Neuronal stem cell (in vitro differentiated cells): ENCODE measurements around the gene TMEM186.

ENCODE experiments used
- DNase-seq: peaks from one replicate; pipeline ENCODE4 v3.0.0-alpha.2; 2013; ENCODE audit warnings: low spot score
- H2AFZ ChIP-seq: one replicate; pipeline ENCODE4 v1.6.1; 2013; ENCODE audit warnings: mild to moderate bottlenecking, low read length, inconsistent platforms
- H2AK5ac ChIP-seq: 2 replicates; pipeline ENCODE4 v1.6.1; 2013; ENCODE audit warnings: low read depth, mild to moderate bottlenecking, inconsistent platforms, low read length, moderate library complexity, mixed read lengths
- H2BK120ac ChIP-seq: 2 replicates; pipeline ENCODE4 v1.6.1; 2013; ENCODE audit warnings: low read depth, mild to moderate bottlenecking, inconsistent platforms, low read length, moderate library complexity, mixed read lengths
- H2BK12ac ChIP-seq: one replicate; pipeline ENCODE4 v1.6.1; 2013; ENCODE audit warnings: low read length, inconsistent platforms
- H2BK15ac ChIP-seq: 2 replicates; pipeline ENCODE4 v1.6.1; 2013; ENCODE audit warnings: mild to moderate bottlenecking, low read length, inconsistent platforms, mixed read lengths
- H2BK5ac ChIP-seq: one replicate; pipeline ENCODE4 v1.6.1; 2013; ENCODE audit warnings: inconsistent platforms, mild to moderate bottlenecking, low read length, moderate library complexity
- H3K14ac ChIP-seq: one replicate; pipeline ENCODE4 v1.6.1; 2013; ENCODE audit warnings: low read length, inconsistent platforms
- H3K18ac ChIP-seq: 2 replicates; pipeline ENCODE4 v1.6.1; 2013; ENCODE audit warnings: low read length, inconsistent platforms
- H3K23ac ChIP-seq: 2 replicates; pipeline ENCODE4 v1.6.1; 2013; ENCODE audit warnings: low read depth, mild to moderate bottlenecking, mixed read lengths, low read length, inconsistent platforms; ENCODE audit not compliant: poor library complexity
- H3K27ac ChIP-seq: replicated peaks from 3 replicates; pipeline ENCODE4 v1.5.1; 2013; ENCODE audit warnings: low read length, inconsistent platforms
- H3K27me3 ChIP-seq, 3 experiments: 2 replicates each; pipeline ENCODE4 v1.6.1; 2013; ENCODE audit warnings: low read length in 3 of 3, mild to moderate bottlenecking in 2 of 3, inconsistent platforms in 1 of 3, low read depth in 1 of 3, mixed read lengths in 1 of 3, moderate library complexity in 1 of 3; ENCODE audit not compliant: control insufficient read depth in 3 of 3, insufficient read depth in 3 of 3
- H3K36me3 ChIP-seq, 2 donors: replicated peaks in 1 of 2; 2 replicates each; pipeline ENCODE4 v1.6.1; 2013; ENCODE audit warnings: low read length in 2 of 2; ENCODE audit not compliant: control insufficient read depth in 2 of 2, insufficient read depth in 2 of 2
- H3K4ac ChIP-seq: 2 replicates; pipeline ENCODE4 v1.6.1; 2013; ENCODE audit warnings: inconsistent platforms, mild to moderate bottlenecking, low read length, moderate library complexity
- H3K4me1 ChIP-seq, 2 donors: 1 replicate in 1 of 2; 2 replicates in 1 of 2; pipeline ENCODE4 v1.6.1; 2013; ENCODE audit warnings: low read length in 2 of 2, low read depth in 1 of 2; ENCODE audit not compliant: control insufficient read depth in 2 of 2, insufficient read depth in 1 of 2
- H3K4me2 ChIP-seq: one replicate; pipeline ENCODE4 v1.6.1; 2013; ENCODE audit warnings: mild to moderate bottlenecking, low read length, inconsistent platforms; ENCODE audit not compliant: insufficient read depth, poor library complexity, severe bottlenecking
- H3K4me3 ChIP-seq, 2 donors: 2 replicates each; pipeline ENCODE4 v1.5.1; 2013; ENCODE audit warnings: low read length in 2 of 2, mild to moderate bottlenecking in 2 of 2, inconsistent platforms in 1 of 2, moderate library complexity in 1 of 2
- H3K79me1 ChIP-seq: one replicate; pipeline ENCODE4 v1.6.1; 2013; ENCODE audit warnings: low read depth, mild to moderate bottlenecking, inconsistent platforms, low read length, moderate library complexity
- H3K9ac ChIP-seq: one replicate; pipeline ENCODE4 v1.6.1; 2013; ENCODE audit warnings: mild to moderate bottlenecking, low read depth, low read length, inconsistent platforms; ENCODE audit not compliant: poor library complexity
- H3K9me3 ChIP-seq, 2 donors: replicated peaks in 1 of 2; 2 replicates each; pipeline versions ENCODE3 to v1.6.1; 2013; ENCODE audit warnings: low read length in 2 of 2, mild to moderate bottlenecking in 2 of 2, inconsistent platforms in 1 of 2, low read depth in 1 of 2, mixed read lengths in 1 of 2, moderate library complexity in 1 of 2; ENCODE audit not compliant: control insufficient read depth in 2 of 2, insufficient read depth in 1 of 2
- H4K8ac ChIP-seq: one replicate; pipeline ENCODE4 v1.6.1; 2013; ENCODE audit warnings: low read depth, mild to moderate bottlenecking, inconsistent platforms, low read length, moderate library complexity
- H4K91ac ChIP-seq: one replicate; pipeline ENCODE4 v1.6.1; 2013; ENCODE audit warnings: low read length, low read depth, mild to moderate bottlenecking, inconsistent platforms; ENCODE audit not compliant: poor library complexity
- WGBS, 2 donors: extraction: QIAGEN DNeasy Blood & Tissue Kit; methylation state at CpG; one replicate each; pipeline ENCODE4 v1.1.7; 2013; ENCODE audit warnings: missing lambda C conversion rate in 2 of 2, mixed read lengths in 1 of 2; ENCODE audit not compliant: insufficient read length in 2 of 2, insufficient replicate concordance in 1 of 2; ENCODE audit errors: extremely low coverage in 2 of 2; 5-methylcytosine and 5-hydroxymethylcytosine counted together

The TMEM186 gene

GRCh38 chr16:8774208-8774607, 23.2 kb downstream of the TMEM186 start:
- Histone ChIP-seq H3K4me3 (no peak overlapping the region), H2BK120ac (no peak overlapping the region), H3K27ac (no peak overlapping the region), H2BK12ac (no peak overlapping the region), H4K91ac (no peak overlapping the region), H3K4me2 (no peak overlapping the region), H4K8ac (no peak overlapping the region), H3K14ac (no peak overlapping the region), H2AFZ (no peak overlapping the region), H3K18ac (no peak overlapping the region), H3K9me3 (peaks cover 0 to 2% of the 10 kb centered on the region in 2 donors), H3K23ac (no peak overlapping the region), H2BK15ac (no peak overlapping the region), H3K27me3 (no peaks in the 10 kb centered on the region), H2AK5ac (no peak overlapping the region), H3K79me1 (no peaks in the 10 kb centered on the region), H3K36me3 (peaks cover 0 to 83% of the 10 kb centered on the region in 2 donors), H3K9ac (no peak overlapping the region), H3K4me1 (no peaks in the 10 kb centered on the region), H2BK5ac (no peak overlapping the region), H3K4ac (no peak overlapping the region)
- no peak for DNase-seq
- WGBS, 2 donors = no CpG with 5 or more reads among the region's 11 CpGs

- no peak overlapping the region for H2BK12ac ChIP-seq
- no peaks in the 10 kb centered on the region for H3K27me3 ChIP-seq
- H4K8ac ChIP-seq = no peak overlapping the region
- no CpG with 5 or more reads among the region's 3 CpGs for WGBS, 2 donors
- H3K9me3 ChIP-seq = peaks cover 0 to 2% of the 10 kb centered on the region in 2 donors
- no peak overlapping the region for H3K4ac ChIP-seq
- H3K27ac ChIP-seq = no peak overlapping the region
- peaks cover 0 to 81% of the 10 kb centered on the region in 2 donors for H3K36me3 ChIP-seq
- no peak overlapping the region for H3K14ac ChIP-seq
- no peak overlapping the region for H3K18ac ChIP-seq
- no peak overlapping the region for H2AFZ ChIP-seq
- no peak overlapping the region for H4K91ac ChIP-seq
- peaks cover 3 to 4% of the 10 kb centered on the region in 2 donors for H3K4me1 ChIP-seq
- no peak overlapping the region for H2BK5ac ChIP-seq
- H3K79me1 ChIP-seq = no peaks in the 10 kb centered on the region
- no peak overlapping the region for H3K4me3 ChIP-seq
- no peak overlapping the region for H2BK120ac ChIP-seq
- no peak overlapping the region for H2BK15ac ChIP-seq
- no peak overlapping the region for H2AK5ac ChIP-seq
- H3K4me2 ChIP-seq = no peak overlapping the region
- no peak for DNase-seq
- no peak overlapping the region for H3K23ac ChIP-seq
- H3K9ac ChIP-seq = no peak overlapping the region
Observed at GRCh38 chr16:8773537-8773936, 23.9 kb downstream of the TMEM186 start.

- H3K4ac ChIP-seq = no peak overlapping the region
- no peak overlapping the region for H2BK5ac ChIP-seq
- DNase-seq = peak; percentile 78
- no peaks in the 10 kb centered on the region for H3K9me3 ChIP-seq
- no peak overlapping the region for H3K23ac ChIP-seq
- H3K27me3 ChIP-seq = no peaks in the 10 kb centered on the region
- H2BK120ac ChIP-seq = no peak overlapping the region
- H4K8ac ChIP-seq = no peak overlapping the region
- H3K18ac ChIP-seq = peak overlapping the region; percentile 76
- H3K4me1 ChIP-seq = peaks cover 15 to 21% of the 10 kb centered on the region in 2 donors
- peak overlapping the region; percentile 24 for H3K4me2 ChIP-seq
- no peak overlapping the region for H3K14ac ChIP-seq
- peaks cover 0 to 64% of the 10 kb centered on the region in 2 donors for H3K36me3 ChIP-seq
- no peak overlapping the region for H2AK5ac ChIP-seq
- no CpG with 5 or more reads among the region's 12 CpGs for WGBS, 2 donors
- H3K79me1 ChIP-seq = no peaks in the 10 kb centered on the region
- no peak overlapping the region for H3K9ac ChIP-seq
- peak overlapping the region; percentile 9 for H2AFZ ChIP-seq
- H2BK12ac ChIP-seq = no peak overlapping the region
- H3K27ac ChIP-seq = peak overlapping the region; percentile 77
- no peak overlapping the region for H4K91ac ChIP-seq
- no peak overlapping the region for H3K4me3 ChIP-seq
- no peak overlapping the region for H2BK15ac ChIP-seq
Observed at GRCh38 chr16:8768692-8769091, 28.7 kb downstream of the TMEM186 start.

- no peaks in the 10 kb centered on the region for H3K79me1 ChIP-seq
- no peak overlapping the region for H4K91ac ChIP-seq
- H2BK12ac ChIP-seq = no peak overlapping the region
- no peak for DNase-seq
- H3K18ac ChIP-seq = peak overlapping the region; percentile 50
- no peaks in the 10 kb centered on the region for H3K27me3 ChIP-seq
- no CpG with 5 or more reads among the region's 12 CpGs for WGBS, 2 donors
- H2AK5ac ChIP-seq = no peak overlapping the region
- no peak overlapping the region for H2BK120ac ChIP-seq
- H3K9me3 ChIP-seq = no peaks in the 10 kb centered on the region
- H3K9ac ChIP-seq = no peak overlapping the region
- H3K4me2 ChIP-seq = no peak overlapping the region
- no peak overlapping the region for H2BK15ac ChIP-seq
- no peak overlapping the region for H3K4me3 ChIP-seq
- no peak overlapping the region for H2BK5ac ChIP-seq
- no peak overlapping the region for H4K8ac ChIP-seq
- no peak overlapping the region for H3K23ac ChIP-seq
- peaks cover 0 to 60% of the 10 kb centered on the region in 2 donors for H3K36me3 ChIP-seq
- H3K4ac ChIP-seq = no peak overlapping the region
- H3K4me1 ChIP-seq = peaks cover 16 to 22% of the 10 kb centered on the region in 2 donors
- H2AFZ ChIP-seq = no peak overlapping the region
- H3K27ac ChIP-seq = peak overlapping the region; percentile 41
- no peak overlapping the region for H3K14ac ChIP-seq
Observed at GRCh38 chr16:8768283-8768682, 29.2 kb downstream of the TMEM186 start.
